ENCODE results near the gene CDT1. TPM values are rescaled to one million over a fixed set of nuclear protein-coding genes. Genes with fewer than 3 reads are reported as not detected.

CDT1 gene
- 12.4 and 16.8 TPM in 2 replicates for total RNA-seq (2012; rRNA removed)

DNA sequence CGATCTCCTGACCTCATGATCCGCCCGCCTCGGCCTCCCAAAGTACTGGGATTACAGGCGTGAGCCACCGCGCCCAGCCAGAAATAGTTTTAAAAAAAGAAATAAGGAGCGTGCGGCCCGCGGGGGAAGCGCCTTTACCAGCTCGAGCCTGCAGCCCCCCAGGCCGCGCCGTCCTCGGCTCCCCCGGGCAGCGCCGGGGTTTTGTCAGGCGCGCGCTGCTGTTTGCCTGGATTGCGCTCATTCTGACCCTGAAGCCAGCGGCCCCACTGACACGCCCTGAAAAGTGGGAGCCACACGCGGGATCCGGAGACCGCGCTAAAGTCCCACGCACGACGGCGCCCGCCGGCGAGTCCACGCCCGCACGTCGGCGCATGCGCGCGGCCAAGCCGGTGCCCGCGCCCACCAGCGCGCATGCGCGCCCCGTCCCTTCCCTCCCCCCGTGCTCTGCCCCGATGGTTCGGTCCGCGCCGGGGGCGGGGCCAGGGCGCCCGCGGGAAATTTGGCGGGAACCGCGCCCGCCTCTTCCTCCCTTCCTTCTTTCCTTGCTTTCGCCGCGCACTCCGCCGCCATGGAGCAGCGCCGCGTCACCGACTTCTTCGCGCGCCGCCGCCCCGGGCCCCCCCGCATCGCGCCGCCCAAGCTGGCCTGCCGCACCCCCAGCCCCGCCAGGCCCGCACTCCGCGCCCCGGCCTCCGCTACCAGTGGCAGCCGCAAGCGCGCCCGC, at the start of gene CDT1:
Gene CDT1 (plus strand): TSS at position 526 of the 724 bp plus-strand sequence. CDS start 43 bp downstream, at position 569.
- Histone ChIP-seq H3K4me1 (ENCODE audit: control insufficient read depth, insufficient read depth, low read length) (peaks cover 12% of the 10 kb centered on the region), H3K9ac (ENCODE audit: low read depth, low read length) (peak within 1 kb of the TSS; percentile 87), H3K4me3 (ENCODE audit: low read length) (peak within 1 kb of the TSS; percentile 73), H3K36me3 (ENCODE audit: insufficient read depth, low read length) (peaks cover 15% of the 10 kb centered on the region), H3K27me3 (ENCODE audit: control insufficient read depth, insufficient read depth, low read length) (no peaks in the 10 kb centered on the region), H3K9me3 (replicated peaks; ENCODE audit: low read length) (no peaks in the 10 kb centered on the region), H3K4me2 (ENCODE audit: low read length) (peak within 1 kb of the TSS; percentile 88)

DNA sequence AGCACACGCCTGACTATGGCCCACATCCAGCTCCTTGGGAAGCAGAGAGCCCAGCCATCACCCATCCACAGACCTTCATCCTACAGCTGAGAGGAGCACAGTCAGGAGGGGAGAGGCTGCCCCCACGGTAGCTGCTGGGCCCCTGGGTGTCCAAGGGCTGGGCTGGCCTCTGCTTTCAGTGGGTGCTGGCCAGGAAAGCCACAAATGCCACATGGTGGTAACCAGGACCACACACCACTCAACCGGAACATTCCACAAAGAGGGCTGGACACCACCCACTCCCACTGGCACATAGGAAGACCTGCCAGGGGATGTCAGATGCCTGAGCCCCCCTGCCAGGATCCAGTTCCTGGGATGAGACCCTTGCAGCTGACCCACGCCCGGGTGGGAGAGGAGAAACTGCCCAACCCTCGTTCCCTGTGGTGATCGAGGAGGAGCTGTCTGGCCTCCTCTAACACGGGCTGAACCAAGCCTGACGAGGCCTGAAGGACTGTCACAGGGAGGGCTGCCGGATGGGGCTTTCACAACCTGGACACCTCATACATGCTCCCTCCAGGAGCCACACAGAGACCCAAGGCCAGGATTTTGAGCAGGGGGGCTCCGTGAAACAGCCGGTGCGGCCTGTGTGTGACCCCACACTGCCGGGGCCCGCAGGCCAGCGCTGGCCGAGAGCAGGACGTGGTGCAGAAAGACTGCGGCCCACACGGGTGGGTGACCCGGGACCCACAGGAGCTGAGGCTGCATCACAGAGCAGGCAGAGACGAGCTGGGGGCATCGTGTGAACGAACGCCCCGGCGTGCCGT, 49.3 kb upstream of the CDT1 start:
- Histone ChIP-seq H3K27me3 (ENCODE audit: control insufficient read depth, insufficient read depth, low read length) (no peaks in the 10 kb centered on the region), H3K4me3 (ENCODE audit: low read length) (no peak overlapping the region), H3K4me1 (ENCODE audit: control insufficient read depth, insufficient read depth, low read length) (peaks cover 44% of the 10 kb centered on the region), H3K4me2 (ENCODE audit: low read length) (peak overlapping the region; percentile 50), H3K9ac (ENCODE audit: low read depth, low read length) (no peak overlapping the region), H3K9me3 (replicated peaks; ENCODE audit: low read length) (no peaks in the 10 kb centered on the region), H3K36me3 (ENCODE audit: insufficient read depth, low read length) (peaks cover 26% of the 10 kb centered on the region)

DNA sequence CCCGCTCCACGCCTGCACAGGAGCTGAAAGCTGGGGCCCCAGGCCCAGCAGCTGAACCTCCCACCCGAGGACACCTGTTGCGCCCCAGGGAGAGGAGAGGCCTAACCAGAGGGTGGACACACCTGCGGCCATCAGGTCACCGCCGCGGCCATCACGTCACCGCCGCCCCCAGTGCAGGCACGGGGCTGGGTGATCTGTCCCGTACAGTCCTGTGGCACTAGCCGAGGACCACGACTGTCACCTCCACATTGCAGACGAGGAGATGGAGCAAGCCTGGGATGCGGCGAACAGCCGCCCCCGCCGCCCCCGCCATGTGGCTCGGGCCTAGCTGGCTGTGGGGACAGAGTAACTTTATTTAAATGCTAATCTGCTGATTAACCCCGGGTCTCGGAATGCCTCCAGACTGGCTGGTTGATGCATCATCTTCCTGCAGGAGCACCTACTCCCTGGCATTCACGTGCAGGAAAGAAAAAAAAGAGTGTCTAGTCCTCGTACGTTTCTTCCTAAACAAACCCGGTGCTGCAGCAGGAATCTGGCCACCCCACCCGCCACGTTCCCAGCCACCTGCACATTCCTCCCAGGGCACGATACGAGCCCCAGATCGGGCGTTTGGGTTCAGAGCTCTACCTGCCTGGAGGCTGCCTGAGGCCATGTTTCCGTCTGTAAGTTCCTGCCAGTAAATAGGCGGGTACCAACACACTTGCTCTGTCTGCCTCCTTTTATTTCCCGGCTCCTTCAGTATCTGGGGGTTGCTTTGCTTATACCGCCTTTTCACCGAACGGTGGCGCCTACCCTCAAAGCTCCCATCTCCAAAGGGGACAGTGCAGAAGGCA, 48.5 kb upstream of the CDT1 start:
- peaks cover 26% of the 10 kb centered on the region for H3K36me3 ChIP-seq (ENCODE audit: insufficient read depth, low read length)
- H3K27me3 ChIP-seq (ENCODE audit: control insufficient read depth, insufficient read depth, low read length) = no peaks in the 10 kb centered on the region
- no peaks in the 10 kb centered on the region for H3K9me3 ChIP-seq (replicated peaks; ENCODE audit: low read length)
- no peak overlapping the region for H3K4me3 ChIP-seq (ENCODE audit: low read length)
- peak overlapping the region; percentile 50 for H3K4me2 ChIP-seq (ENCODE audit: low read length)
- peak overlapping the region; percentile 24 for H3K9ac ChIP-seq (ENCODE audit: low read depth, low read length)
- peaks cover 52% of the 10 kb centered on the region for H3K4me1 ChIP-seq (ENCODE audit: control insufficient read depth, insufficient read depth, low read length)

DNA sequence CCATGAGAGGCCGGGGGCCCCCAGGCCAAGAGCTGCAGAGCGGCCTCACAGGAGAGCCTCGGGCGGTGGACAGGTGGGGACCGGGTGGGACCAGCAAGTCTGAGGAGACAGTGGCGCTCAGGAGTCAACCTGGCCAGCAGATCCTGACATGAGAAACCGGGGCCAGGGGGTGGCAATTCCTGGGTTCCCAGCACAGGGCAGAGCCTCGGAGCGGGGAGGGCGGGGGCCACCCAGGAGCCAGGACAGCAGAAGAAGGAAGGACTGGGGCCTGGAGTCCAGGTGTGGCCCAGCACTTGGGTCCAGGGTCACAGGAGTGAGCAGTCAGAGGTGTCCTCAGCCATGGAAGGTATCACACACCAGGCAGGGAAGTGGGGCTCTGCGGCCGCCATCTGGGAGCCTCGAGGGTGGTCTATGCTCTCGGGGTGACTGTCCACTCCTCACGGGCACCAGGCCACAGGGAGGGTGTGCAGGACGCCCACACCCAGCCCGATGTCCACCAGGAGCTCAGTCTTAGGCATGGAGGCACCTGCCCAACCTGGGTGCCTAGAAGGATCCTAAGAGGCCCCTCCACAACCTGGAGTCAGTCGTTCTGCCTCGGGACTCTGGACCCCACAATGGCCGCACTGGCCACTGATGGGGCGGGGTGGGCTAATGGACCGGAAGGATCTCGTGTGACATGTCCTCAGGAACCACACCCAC, 47.7 kb upstream of the CDT1 start:
- Histone ChIP-seq H3K36me3 (ENCODE audit: insufficient read depth, low read length) (peaks cover 26% of the 10 kb centered on the region), H3K4me2 (ENCODE audit: low read length) (no peak overlapping the region), H3K9ac (ENCODE audit: low read depth, low read length) (no peak overlapping the region), H3K9me3 (replicated peaks; ENCODE audit: low read length) (no peaks in the 10 kb centered on the region), H3K4me1 (ENCODE audit: control insufficient read depth, insufficient read depth, low read length) (peaks cover 53% of the 10 kb centered on the region), H3K4me3 (ENCODE audit: low read length) (no peak overlapping the region), H3K27me3 (ENCODE audit: control insufficient read depth, insufficient read depth, low read length) (no peaks in the 10 kb centered on the region)

DNA sequence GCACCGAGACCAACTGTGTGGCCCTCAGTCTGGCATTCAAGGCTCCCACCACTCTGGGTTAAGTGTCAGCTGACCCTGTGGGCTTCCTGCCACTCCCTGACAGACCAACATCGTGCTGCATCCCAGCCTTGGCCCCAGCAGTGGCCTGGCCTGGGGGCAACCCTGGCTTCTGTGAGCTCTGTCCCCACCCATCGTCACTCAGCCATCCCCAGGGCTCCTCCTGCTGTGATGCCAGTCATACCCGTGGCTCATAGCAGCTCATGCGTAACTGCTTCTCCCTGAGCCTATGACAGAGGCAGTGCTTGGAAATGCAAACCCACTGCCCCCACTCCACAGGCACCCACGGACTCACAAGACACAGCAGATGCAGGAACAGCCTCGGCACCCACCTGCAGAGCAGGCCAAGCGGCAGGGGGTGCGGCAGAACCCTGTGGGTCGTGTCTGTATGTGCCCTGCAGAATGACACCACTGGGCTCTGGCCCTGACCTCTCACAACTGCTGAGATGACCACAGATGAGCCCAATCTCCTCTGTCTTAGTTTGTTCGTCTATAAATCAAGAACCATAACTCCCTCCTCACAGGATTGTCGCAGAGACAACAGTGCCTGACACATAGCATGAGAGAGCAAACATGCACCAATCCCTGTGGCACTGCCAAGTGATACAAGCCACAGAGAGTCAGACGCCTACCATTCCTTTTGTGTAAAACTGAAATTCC, 45.2 kb upstream of the CDT1 start:
- peaks cover 53% of the 10 kb centered on the region for H3K4me1 ChIP-seq (ENCODE audit: control insufficient read depth, insufficient read depth, low read length)
- no peak overlapping the region for H3K4me3 ChIP-seq (ENCODE audit: low read length)
- H3K36me3 ChIP-seq (ENCODE audit: insufficient read depth, low read length) = peaks cover 25% of the 10 kb centered on the region
- no peaks in the 10 kb centered on the region for H3K9me3 ChIP-seq (replicated peaks; ENCODE audit: low read length)
- H3K27me3 ChIP-seq (ENCODE audit: control insufficient read depth, insufficient read depth, low read length) = no peaks in the 10 kb centered on the region
- H3K9ac ChIP-seq (ENCODE audit: low read depth, low read length) = no peak overlapping the region
- peak overlapping the region; percentile 36 for H3K4me2 ChIP-seq (ENCODE audit: low read length)

DNA sequence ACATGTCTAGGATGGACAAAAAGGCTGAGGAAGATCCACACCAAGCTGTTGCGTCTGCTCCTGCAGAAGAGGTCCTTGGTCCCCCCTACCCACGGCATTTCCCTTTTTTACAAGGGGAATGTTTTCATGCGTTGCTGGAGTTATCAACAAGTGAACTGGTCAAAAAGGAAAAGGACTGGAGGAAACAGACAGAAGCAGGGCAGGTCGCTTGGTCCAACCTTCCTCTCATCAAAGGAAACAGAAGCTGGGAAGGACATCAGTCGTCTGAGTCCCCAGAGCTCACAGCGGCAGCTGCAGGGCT, 44.7 kb upstream of the CDT1 start:
- peak overlapping the region; percentile 51 for H3K4me2 ChIP-seq (ENCODE audit: low read length)
- H3K36me3 ChIP-seq (ENCODE audit: insufficient read depth, low read length) = peaks cover 27% of the 10 kb centered on the region
- no peaks in the 10 kb centered on the region for H3K9me3 ChIP-seq (replicated peaks; ENCODE audit: low read length)
- no peaks in the 10 kb centered on the region for H3K27me3 ChIP-seq (ENCODE audit: control insufficient read depth, insufficient read depth, low read length)
- H3K4me3 ChIP-seq (ENCODE audit: low read length) = no peak overlapping the region
- H3K9ac ChIP-seq (ENCODE audit: low read depth, low read length) = no peak overlapping the region
- peaks cover 52% of the 10 kb centered on the region for H3K4me1 ChIP-seq (ENCODE audit: control insufficient read depth, insufficient read depth, low read length)

DNA sequence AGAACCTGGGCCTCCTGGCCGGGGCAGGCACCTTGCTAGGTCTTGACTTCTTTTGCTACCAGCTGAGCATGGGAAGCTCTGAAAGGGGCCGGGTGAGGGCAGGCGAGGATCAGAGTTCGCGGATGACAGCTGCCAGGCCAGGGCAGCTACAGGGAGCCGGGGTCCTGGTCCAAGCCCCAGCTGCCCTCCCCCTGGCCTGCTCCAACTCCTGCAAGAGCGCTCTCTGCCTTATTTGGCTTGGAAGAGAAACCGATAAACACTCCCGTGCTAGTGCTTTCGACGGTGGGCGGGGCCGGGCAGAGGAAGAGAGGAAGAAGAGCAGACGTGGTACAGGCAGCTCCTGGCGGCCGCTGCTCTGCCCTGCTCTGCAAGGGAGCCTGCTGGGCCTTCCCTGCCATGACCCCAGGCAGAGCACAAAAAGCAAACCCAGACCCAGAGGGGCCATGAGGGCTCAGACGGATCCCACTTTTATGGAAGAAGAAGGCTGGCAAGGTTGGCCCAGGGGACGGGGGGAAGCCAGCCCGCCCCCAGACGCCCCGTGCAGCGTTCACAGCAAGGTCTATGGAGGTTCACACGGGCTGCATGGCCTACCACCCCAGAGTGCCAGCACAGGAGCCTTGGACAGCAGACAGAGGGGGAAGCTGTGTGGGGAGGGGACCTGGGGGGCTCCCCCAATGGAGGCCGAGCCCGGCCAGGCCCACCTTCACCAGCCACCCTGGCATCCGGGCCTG, 44.2 kb upstream of the CDT1 start:
- Histone ChIP-seq H3K36me3 (ENCODE audit: insufficient read depth, low read length) (peaks cover 32% of the 10 kb centered on the region), H3K9ac (ENCODE audit: low read depth, low read length) (no peak overlapping the region), H3K27me3 (ENCODE audit: control insufficient read depth, insufficient read depth, low read length) (no peaks in the 10 kb centered on the region), H3K4me2 (ENCODE audit: low read length) (peak overlapping the region; percentile 51), H3K4me3 (ENCODE audit: low read length) (no peak overlapping the region), H3K9me3 (replicated peaks; ENCODE audit: low read length) (no peaks in the 10 kb centered on the region), H3K4me1 (ENCODE audit: control insufficient read depth, insufficient read depth, low read length) (peaks cover 48% of the 10 kb centered on the region)

DNA sequence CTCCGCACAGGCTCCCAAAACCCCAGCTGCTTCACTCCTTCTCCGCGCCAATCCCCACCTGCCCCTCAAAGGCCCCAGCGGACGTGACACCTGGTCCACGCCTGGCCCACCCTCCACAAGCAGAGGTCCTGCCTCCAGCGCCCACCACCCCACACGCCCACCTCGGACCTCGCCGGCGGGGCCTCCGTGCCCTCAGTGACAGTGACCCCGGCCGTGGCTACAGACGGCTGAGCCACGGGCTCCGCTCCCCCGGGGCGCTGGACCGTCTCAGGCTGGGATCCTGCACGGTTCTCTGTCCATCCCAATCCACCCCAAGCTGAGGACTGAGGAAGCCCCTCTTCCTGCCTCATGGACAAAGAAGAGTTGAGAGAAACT, 43.6 kb upstream of the CDT1 start:
- Histone ChIP-seq H3K36me3 (ENCODE audit: insufficient read depth, low read length) (peaks cover 32% of the 10 kb centered on the region), H3K4me3 (ENCODE audit: low read length) (no peak overlapping the region), H3K27me3 (ENCODE audit: control insufficient read depth, insufficient read depth, low read length) (no peaks in the 10 kb centered on the region), H3K9me3 (replicated peaks; ENCODE audit: low read length) (no peaks in the 10 kb centered on the region), H3K4me2 (ENCODE audit: low read length) (no peak overlapping the region), H3K9ac (ENCODE audit: low read depth, low read length) (no peak overlapping the region), H3K4me1 (ENCODE audit: control insufficient read depth, insufficient read depth, low read length) (peaks cover 45% of the 10 kb centered on the region)

DNA sequence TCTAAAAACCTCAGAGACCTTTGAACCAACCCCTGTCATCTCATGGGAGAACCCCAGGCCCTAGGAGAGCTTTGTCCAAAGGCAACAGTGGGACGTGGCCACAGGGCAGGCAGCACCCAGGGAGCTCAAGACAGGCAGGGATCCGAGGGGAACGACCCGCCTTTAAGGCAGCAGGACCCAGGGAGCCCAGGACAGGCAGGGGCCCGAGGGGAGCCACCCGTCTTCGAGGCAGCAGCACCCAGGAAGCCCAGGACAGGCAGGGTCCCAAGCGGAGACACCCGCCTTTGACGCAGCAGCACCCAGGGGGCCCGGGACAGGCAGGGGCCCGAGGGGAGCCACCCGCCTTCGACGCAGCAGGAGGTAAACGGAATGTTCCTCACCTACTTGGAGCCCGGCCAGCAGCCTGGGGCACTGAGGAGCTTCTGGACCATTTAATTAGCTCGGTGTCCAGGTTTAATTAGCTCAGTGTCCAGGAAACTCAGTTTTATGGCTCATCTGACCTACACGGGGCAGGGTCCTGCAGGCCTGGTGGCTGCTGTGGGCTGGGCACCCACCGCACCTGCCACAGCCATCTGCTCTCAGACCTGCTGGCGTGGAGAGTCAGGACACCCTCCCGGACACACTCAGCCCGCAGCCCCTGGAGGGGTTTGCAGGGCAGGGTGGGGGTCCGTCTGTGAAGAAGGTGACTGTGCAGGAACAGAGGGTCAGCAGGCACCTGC, 43.0 kb upstream of the CDT1 start:
- Histone ChIP-seq H3K4me1 (ENCODE audit: control insufficient read depth, insufficient read depth, low read length) (peaks cover 44% of the 10 kb centered on the region), H3K4me3 (ENCODE audit: low read length) (no peak overlapping the region)

DNA sequence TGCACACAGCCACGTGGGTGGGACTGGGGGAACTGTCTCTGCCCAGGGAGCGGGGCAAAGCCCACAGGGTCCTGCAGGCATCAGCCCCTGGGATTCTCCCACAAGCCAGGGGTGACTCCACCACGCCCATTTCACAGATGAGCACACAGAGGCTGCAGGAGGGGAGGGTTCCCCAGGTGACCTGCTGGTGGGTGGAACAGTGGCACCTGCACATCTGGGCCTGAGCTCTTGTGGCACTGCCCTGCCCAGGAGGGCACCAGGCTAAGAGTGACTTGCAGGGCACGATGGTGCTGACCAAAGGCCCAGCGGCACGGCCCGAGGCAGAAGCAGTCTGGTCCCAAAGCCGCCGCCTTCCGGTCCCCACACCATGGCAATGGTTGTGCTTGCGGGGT, 42.5 kb upstream of the CDT1 start:
- no peak overlapping the region for H3K9ac ChIP-seq (ENCODE audit: low read depth, low read length)
- no peaks in the 10 kb centered on the region for H3K27me3 ChIP-seq (ENCODE audit: control insufficient read depth, insufficient read depth, low read length)
- H3K4me2 ChIP-seq (ENCODE audit: low read length) = no peak overlapping the region
- no peaks in the 10 kb centered on the region for H3K9me3 ChIP-seq (replicated peaks; ENCODE audit: low read length)
- H3K4me1 ChIP-seq (ENCODE audit: control insufficient read depth, insufficient read depth, low read length) = peaks cover 43% of the 10 kb centered on the region
- no peak overlapping the region for H3K4me3 ChIP-seq (ENCODE audit: low read length)
- peaks cover 35% of the 10 kb centered on the region for H3K36me3 ChIP-seq (ENCODE audit: insufficient read depth, low read length)

More for the DNA sequence above, 43.0 kb upstream of the CDT1 start:
- Histone ChIP-seq H3K4me2 (ENCODE audit: low read length) (no peak overlapping the region), H3K9ac (ENCODE audit: low read depth, low read length) (no peak overlapping the region), H3K27me3 (ENCODE audit: control insufficient read depth, insufficient read depth, low read length) (no peaks in the 10 kb centered on the region), H3K9me3 (replicated peaks; ENCODE audit: low read length) (no peaks in the 10 kb centered on the region), H3K36me3 (ENCODE audit: insufficient read depth, low read length) (peaks cover 32% of the 10 kb centered on the region)

Measured in skeletal muscle satellite cell (primary cell).